ENCODE measurements around the gene INSR. TPM values are rescaled to one million over a fixed set of nuclear protein-coding genes. Genes with fewer than 3 reads are reported as not detected.
"Not testable (repeated sequence)": the region's sequence is repeated elsewhere in the genome, so short reads cannot be mapped to it uniquely, and the experiment has no call there.

Gene INSR
- polyA plus RNA-seq, 3 donors = 10.2 to 33.5 (median 15.5) TPM

DNA sequence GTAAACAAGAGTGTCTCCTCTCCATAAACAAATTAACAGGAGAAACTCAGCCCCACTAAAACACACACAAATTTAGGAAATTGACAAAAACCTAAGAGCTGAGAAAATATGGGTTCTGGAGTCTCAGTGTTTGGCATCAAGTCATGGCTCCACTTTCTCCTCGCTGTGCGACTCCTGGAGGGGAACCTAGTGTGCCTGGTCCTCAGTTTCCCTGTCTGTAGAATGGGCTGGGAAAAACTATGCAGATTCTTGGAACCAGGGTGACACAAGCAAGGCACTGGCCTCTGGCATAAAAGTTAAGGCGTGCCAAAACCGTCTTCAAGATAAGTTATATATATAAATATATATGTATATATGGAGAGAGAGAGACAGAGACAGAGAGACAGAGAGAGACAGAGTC, 83.9 kb downstream of the INSR start:
- 81 to 95% (median 94%) methylated on average over 4 of the region's 4 CpGs for WGBS, 3 donors

DNA sequence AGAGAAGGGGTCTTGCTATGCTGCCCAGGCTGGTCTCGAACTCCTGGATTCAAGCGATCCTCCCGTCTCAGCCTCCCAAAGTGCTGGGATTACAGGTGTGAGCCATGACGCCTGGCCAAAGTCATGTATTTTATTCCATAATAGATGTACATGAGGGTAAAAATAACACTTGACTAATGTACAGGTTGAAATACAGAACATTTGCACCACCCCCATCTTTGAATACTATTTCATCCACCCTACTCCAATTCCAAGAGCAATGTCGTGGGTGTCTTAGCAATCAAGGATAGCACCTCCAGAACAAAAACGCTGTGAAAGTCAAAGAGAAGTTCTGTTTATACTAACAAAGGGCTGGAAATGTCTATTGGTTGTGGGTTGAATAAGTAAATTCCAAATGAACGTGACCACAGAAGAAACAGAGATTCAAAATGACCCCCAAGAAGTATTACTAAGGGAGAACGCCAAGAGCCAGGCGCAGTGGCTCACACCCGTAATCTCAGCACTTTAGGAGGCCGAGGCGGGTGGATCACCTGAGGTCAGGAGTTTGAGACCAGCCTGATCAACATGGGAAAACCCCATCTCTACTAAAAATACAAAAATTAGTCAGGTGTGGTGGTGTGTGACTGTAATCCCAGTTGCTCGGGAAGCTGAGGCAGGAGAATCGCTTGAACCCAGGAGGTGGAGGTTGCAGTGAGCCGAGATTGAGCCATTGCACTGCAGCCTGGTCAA, 84.5 kb downstream of the INSR start:
- 85 to 94% (median 92%) methylated on average over 15 of the region's 15 CpGs for WGBS, 3 donors
- not testable (repeated sequence) for H3K27ac ChIP-seq (ENCODE audit: low read depth, low read length)

More for the DNA sequence above, 83.9 kb downstream of the INSR start:
- no peak overlapping the region for H3K27ac ChIP-seq (ENCODE audit: low read depth, low read length)

DNA sequence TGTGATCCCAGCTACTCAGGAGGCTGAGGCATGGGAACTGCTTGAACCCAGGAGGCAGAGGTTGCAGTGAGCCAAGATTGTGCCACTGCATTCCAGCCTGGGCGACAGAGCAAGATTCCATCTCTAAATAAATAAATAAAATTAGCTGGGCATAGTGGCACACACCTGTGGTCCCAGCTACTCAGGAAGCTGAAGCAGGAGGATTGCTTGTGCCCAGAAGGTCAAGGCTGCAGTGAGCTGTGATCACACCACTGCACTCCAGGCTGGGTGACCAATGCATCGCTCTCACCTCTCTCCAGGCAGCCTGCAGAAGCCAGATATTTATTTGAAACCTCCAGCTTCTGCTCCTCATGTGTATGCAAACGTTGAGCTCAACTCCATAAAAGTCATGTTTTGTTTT, 85.2 kb downstream of the INSR start:
- H3K27ac ChIP-seq (ENCODE audit: low read depth, low read length) = not testable (repeated sequence)
- 33 to 91% (median 75%) methylated on average over 3 of the region's 3 CpGs for WGBS, 3 donors

DNA sequence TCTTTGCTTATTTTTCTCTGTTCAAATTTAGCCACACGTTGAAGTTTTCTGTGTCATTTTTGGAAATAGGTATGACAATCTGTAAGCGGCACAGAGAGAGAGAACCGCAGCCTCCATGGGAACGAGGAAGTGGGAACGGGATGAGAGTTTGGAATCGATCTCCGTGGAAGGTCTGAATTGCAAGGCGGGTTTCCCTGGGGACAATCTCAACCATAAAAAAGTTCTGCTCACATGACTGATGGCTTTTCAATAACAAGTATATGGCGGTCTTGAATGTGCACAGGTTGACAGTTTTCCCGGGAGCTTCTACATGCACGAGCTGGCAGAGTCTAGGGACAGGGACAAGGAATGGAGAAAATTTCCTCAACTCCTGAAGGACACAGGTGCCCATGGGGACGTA, 90.9 kb downstream of the INSR start:
- 29 to 90% (median 88%) methylated on average over 12 of the region's 12 CpGs for WGBS, 3 donors
- H3K27ac ChIP-seq (ENCODE audit: low read depth, low read length) = no peak overlapping the region

DNA sequence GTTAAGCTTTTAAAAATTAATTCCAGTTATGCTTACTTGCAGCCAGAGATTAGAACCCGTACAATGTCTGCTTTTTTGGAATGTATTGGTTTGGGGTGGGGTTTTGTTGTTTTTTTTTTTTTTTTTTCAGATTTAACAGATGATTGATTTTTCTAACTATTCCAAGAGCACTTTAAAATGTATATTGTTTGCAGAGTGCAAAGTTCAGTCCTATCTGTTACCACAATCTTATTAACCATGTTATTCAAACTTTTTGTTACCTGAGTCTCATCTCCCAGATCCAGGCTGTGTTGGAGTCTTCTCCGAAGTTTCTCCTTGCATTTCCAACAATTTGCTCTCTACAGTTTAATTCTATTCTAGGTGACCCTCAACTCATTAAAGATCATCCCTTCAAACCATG, 91.3 kb downstream of the INSR start:
- no peak overlapping the region for H3K27ac ChIP-seq (ENCODE audit: low read depth, low read length)
- 23 to 97% (median 92%) methylated on average over 2 of the region's 2 CpGs for WGBS, 3 donors

DNA sequence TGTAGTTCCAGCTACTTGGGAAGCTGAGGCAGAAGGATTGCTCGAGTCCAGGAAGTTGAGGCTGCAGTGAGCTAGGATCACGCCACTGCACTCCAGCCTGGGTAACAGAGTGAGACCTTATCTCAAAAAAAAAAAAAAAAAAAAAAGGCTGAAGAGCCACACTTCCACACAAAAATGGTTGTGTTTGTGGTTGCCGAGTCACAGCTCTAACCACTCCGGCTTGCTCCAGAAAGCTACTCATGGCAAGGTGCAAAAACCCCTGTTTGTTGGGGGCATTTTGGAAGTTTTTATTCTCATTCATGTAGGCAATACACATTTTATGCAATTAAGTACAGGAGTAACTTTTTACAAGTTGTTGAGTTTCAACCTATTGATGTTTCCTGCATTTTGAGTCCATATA, 93.5 kb downstream of the INSR start:
- H3K27ac ChIP-seq (ENCODE audit: low read depth, low read length) = no peak overlapping the region
- 60 to 76% (median 61%) methylated on average over 4 of the region's 4 CpGs for WGBS, 3 donors

DNA sequence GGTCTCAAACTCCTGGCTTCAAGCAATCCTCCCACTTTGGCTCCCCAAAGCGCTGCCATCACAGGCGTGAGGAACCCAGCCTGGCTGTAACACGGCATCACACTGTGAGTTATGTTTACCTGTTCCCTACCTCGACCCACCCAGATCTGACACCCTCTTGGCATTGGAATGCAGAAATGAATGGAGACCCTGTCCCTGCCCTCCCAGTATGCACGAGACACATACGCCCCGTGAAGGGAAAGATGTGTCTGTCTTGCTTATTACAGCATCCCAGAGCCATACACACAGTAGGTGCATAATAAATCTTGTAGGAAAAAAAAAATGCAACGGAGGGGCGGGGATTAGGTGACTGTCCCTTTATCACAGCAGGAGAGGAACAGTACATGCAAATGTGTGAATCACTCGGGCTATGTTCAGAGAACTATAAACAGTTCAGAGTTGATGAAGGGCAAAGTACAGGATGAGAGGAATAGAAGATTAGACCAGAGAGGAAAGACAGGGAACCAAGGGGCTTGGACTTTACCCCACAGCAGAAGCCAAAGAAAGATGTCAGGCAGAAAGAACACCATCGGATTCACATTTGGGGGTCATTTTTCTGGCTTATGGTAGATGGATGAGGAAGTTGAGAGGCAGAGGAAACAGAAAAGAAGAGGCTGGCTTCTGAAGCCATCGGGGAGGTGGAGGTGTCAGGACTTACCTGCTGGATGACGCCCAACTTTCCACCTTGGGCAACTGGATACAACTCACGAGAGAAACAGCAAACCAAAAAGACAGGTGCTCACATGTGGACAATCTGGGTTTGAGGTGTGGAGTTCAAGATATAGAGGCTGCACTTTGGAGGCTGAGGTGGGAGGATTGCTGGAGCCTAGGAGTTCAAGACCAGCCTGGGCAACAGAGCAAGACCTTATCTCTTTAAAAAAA, 94.3 kb downstream of the INSR start:
- H3K27ac ChIP-seq (ENCODE audit: low read depth, low read length) = no peak overlapping the region
- 38 to 82% (median 81%) methylated on average over 14 of the region's 14 CpGs for WGBS, 3 donors

DNA sequence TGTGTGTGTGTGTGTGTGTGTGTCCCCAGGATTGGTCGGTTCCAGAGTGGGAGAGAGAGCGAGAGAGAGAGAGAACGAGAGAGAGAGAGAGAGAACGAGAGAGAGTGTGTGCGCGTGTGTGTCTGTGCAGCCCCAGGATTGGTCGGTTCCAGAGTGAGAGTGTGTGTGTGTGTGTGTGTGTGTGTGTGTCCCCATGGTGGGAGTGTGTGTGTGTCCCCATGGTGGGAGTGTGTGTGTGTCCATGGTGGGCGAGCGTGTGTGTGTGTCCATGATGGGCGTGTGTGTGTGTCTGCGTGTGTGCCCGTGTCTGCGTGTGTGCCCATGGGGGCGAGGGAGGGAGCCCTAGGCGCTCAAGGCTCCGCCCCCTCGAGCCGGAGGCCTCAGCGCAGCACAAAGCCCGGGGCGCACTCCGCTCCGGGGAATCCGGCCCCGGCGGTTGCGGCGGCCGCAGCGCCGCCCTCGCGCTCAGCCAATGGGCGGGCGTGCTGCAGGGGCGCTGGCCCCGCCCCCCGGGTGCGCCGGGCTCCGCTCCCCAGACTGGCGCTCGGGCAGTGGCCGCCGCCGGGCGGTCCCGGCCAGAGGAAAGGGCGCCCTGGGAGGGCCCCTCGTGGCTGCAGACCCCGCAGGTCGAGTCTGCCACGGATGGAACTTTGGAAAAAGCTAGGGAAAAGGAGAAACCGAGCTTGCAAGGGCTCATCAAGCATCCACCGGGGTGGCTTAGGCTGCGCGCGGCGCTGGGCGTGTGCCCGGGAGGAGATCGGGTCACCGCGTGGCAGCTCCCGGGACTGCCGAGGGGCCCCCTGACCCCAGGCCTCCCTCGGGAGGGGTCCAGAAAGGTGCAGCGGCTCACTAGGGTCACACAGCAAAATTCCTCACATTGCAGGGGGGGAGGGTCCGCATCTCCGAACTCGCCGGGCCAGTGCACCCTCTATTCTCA, 96.2 kb downstream of the INSR start:
- WGBS, 3 donors = 0 to 1% (median 1%) methylated on average over 60 to 72 of the region's 72 CpGs
- H3K27ac ChIP-seq (ENCODE audit: low read depth, low read length) = peak overlapping the region; percentile 33

DNA sequence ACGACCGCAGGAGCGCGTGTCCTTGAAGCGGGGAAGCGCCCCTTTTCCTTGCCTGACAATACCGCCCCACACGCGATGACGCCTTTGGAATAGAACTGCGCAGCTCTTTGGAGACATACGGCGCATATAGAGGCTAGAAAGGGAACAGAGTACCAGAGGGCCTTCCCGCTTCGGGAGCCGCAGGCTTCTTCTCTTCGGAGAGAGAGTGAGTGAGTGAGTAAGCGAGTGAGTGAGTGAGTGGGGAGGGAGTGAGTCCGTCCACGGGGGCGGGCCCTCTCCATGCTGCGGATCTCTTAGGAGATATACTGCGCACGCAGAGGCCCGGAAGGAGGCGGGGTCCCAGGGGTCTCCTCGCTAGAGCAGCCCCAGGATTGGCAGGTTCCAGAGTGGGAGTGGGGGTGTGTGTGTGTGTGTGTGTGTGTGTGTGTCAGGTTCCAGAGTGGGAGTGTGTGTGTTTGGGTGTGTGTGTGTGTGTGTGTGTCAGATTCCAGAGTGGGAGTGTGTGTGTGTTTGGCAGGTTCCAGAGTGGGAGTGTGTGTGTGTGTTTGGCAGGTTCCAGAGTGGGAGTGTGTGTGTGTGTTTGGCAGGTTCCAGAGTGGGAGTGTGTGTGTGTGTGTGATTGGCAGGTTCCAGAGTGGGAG, 97.0 kb downstream of the INSR start:
- 0% methylated on average over 27 of the region's 27 CpGs for WGBS, 3 donors
- peak overlapping the region; percentile 33 for H3K27ac ChIP-seq (ENCODE audit: low read depth, low read length)

DNA sequence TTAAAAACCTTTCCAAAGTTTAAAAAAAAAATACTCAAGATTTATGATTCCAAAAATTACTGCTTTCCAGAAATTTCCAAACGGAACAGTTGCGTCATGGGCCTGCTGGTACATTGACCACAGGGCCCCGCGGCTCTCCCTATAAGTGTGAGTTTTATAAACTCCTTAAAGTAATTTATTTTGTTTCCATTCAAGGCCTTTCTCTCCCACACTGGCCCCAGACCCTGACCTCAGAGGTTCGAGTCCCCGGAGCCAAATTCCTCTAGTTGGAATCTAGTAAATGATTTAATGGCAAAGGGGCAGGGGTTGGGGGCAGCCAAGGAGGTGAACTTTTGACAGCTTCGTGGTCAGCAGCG, 97.5 kb downstream of the INSR start:
- 19 to 23% (median 19%) methylated on average over 8 of the region's 8 CpGs for WGBS, 3 donors

DNA sequence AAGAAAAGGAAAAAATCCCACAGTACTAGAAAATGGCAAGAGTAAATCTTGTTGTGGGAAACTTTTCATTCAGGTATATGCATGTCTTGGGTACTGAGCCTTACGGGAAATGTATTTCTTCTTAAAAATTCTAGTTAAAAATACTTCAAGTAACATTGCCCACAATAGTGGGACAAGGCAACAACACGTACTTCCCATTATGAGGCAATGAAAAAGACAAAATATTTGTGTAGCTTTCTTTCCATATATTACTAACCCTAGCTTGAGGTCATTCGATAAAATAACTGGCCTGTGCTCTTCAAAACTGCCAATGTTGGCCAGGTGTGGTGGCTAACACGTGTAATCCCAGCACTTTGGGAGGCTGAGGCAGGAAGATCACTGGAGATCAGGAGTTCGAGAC, 99.2 kb downstream of the INSR start:
- H3K27ac ChIP-seq (ENCODE audit: low read depth, low read length) = no peak overlapping the region

More for the DNA sequence above, 97.5 kb downstream of the INSR start:
- no peak overlapping the region for H3K27ac ChIP-seq (ENCODE audit: low read depth, low read length)

DNA sequence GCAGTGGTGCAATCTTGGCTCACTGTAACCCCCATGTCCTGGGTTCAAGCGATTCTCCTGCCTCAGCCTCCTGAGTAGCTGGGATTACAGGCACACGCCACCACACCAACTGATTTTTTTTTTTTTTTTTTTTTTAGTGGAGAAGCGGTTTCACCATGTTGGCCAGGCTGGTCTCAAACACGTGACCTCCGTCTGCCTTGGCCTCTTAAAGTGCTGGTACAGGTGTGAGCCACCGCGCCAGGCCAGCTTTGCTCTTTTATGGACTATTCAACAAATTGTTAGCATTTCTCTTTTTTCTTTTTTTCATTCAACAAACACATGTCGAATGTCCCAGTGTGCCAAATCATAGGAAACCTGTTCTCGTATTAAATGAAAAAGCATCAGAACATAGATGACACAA, 99.6 kb downstream of the INSR start:
- 68 to 93% (median 90%) methylated on average over 8 to 9 of the region's 9 CpGs for WGBS, 3 donors
- H3K27ac ChIP-seq (ENCODE audit: low read depth, low read length) = no peak overlapping the region

More for the DNA sequence above, 99.2 kb downstream of the INSR start:
- WGBS, 3 donors = 87 to 92% (median 91%) methylated on average over 5 of the region's 5 CpGs

DNA sequence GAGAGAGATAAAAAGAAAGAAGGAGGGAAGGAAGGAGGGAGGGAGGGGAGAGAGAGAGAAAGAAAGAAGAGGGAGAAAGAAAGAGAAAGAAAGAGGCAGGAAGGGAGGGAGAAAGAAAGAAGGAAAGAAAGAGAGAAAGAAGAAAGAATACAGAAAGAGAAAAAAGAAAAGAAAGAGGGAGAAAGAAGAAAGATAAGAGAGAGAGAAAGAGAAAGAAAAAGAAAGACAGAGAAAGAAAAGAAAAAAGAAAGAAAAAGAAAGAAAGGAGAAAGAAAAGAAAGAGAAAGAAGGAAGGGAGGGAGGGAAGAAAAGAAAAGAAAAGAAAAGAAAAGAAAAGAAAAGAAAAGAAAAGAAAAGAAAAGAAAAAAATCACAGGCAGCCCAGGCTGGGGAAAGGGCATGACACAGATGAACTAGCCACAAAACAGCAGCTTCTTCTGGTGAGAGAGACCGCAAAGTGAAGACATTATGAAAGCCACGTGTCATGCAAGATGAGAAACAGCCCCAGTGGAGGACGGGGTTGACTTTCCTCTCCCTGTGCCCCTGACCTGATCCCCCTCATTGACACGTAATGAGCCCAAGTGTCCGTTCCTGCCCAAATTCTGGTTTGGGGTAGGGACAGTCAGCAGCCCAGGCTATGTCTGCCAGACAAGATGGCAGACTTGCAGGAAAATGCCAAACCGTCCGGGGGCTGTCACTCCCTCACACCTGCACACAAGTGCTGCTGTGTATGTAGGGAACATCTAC, 102.1 kb downstream of the INSR start:
- H3K27ac ChIP-seq (ENCODE audit: low read depth, low read length) = no peak overlapping the region
- WGBS, 3 donors = 46 to 75% (median 48%) methylated on average over 7 of the region's 7 CpGs

DNA sequence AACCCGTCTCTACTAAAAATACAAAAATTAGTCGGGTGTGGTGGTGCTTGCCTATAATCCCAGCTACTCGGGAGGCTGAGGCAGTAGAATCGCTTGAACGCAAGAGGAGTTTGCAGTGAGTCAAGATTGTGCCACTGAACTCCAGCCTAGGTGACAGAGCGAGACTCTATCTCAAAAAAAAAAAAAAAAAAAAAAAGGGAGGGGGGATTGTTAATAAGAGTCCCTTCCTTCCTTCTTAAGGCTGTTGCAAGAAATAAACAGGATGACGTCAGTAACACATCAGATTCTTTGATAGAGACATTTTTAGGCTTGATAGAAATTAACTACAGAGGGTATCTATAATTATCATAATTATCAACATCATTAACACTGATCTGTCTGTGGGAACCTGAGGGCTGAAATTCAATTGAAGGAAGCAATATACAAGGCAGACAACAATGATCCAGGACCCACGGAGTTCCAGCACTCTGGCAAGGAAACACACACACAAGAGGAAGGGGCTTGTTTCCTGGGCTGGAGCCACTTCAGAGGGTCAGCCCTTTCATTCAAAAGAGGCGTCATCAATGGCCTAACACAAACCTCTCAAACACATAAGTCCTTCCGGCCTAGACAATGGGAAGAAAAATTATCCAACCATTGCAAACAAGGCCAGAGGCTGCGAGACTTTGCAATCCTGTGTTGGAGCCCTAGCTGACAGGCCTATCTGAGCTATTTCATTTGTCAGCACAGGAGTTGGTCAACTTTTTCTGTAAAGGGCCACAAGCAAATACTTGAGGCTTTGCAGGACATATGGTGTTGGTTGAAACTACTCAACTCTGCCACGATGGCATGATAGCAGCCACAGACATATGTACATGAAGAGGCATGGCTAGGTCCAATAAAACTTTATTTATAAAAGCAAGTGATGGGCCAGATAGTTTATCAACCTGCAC, 105.2 kb downstream of the INSR start:
- no peak overlapping the region for H3K27ac ChIP-seq (ENCODE audit: low read depth, low read length)
- 62 to 74% (median 68%) methylated on average over 12 of the region's 12 CpGs for WGBS, 3 donors

DNA sequence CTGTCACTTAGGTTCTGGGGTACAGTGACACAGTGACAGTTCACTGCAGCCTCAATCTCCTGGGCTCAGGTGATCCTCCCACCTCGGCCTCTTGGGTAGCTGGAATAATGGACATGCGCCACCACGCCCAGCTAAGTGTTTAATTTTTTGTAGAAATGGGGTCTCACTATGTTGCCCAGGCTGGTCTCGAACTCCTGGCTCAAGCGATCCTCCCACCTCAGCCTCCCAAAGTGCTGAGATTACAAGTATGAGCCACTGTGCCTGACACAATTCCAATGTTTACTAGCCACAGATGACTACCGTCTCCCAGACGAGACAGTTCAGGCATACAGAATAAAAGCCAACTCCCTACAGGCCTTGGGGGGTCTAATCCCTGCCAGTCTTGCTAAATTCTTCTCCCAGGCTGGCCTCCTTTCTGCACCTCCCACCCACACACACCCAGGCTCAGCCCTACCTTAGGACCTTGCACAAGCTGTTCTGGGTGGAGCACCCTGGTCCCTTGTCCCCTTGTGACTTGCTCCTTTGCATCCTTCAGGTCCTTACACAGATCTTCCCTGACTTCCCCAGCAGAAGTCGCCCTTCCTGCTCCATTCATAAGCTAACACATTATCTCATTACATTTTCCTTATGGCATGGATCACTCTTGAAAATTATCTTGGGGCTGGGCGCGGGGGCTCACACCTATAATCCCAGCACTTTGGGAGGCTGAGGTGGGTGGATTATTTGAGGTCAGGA, 106.4 kb downstream of the INSR start:
- H3K27ac ChIP-seq (ENCODE audit: low read depth, low read length) = no peak overlapping the region
- 79 to 87% (median 82%) methylated on average over 10 of the region's 10 CpGs for WGBS, 3 donors

DNA sequence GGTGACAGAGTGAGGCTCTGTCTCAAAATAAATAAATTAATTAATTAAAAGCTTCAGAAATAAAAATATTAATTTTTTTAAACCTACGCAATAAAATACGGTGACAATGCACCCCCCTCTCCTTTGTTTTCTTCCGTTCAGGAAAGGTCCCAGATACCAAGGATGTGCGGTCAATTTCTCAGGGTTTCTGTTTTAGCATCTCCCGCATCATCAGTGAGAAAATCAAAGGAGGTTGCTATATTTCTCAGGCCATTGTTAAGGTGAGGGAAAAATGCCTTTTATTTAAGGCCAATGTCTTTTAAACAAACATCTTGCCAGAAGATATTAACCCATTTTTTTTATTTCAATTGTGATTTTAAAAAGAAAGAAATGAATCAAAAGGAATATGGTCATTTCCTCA, 111.7 kb downstream of the INSR start:
- WGBS, 3 donors = 67 to 79% (median 70%) methylated on average over 5 of the region's 5 CpGs
- H3K27ac ChIP-seq (ENCODE audit: low read depth, low read length) = no peak overlapping the region
